Transverse colon (tissue), 4 donors: ENCODE measurements around the gene WNT5A. TPM values are rescaled to one million over a fixed set of nuclear protein-coding genes. Genes with fewer than 3 reads are reported as not detected.

ENCODE experiments used
- DNase-seq: peaks from one replicate; pipeline ENCODE4 v3.0.0-alpha.2; 2019
- H3K27ac ChIP-seq, 4 donors: fragments of 200-600 bp; sonication (generic); 2 replicates each; pipeline ENCODE4 v1.5.1; 2016 to 2018; ENCODE audit warnings: inconsistent platforms in 4 of 4
- H3K27me3 ChIP-seq: fragments of 200-600 bp; sonication (generic); 2 replicates; pipeline ENCODE4 v1.5.1; 2017; ENCODE audit warnings: inconsistent platforms
- H3K36me3 ChIP-seq, 4 donors: fragments of 200-600 bp; sonication (generic); 2 replicates each; pipeline ENCODE4 v1.5.1; 2017 to 2019; ENCODE audit warnings: inconsistent platforms in 4 of 4
- H3K4me1 ChIP-seq, 4 donors: fragments of 200-600 bp; sonication (generic); 2 replicates each; pipeline ENCODE4 v1.5.1; 2017 to 2020; ENCODE audit warnings: inconsistent platforms in 4 of 4
- H3K4me3 ChIP-seq, 4 donors: fragments of 200-600 bp; sonication (generic); 1 replicate in 1 of 4; 2 replicates in 3 of 4; pipeline versions ENCODE4 v1.5.1 to v1.6.1; 2017 to 2019; ENCODE audit warnings: inconsistent platforms in 4 of 4
- H3K9me3 ChIP-seq, 2 donors: fragments of 200-600 bp; sonication (generic); 2 replicates each; pipeline ENCODE4 v1.5.1; 2017 to 2019; ENCODE audit warnings: inconsistent platforms in 2 of 2
- CTCF ChIP-seq, 5 experiments: fragments of 200-600 bp in 3 of 5; fragments of 450-650 bp in 2 of 5; sonication (generic) in 3 of 5; IDR thresholded peaks; 1 replicate in 2 of 5; 2 replicates in 3 of 5; pipeline ENCODE4 v1.5.1; 2016 to 2017; ENCODE audit warnings: antibody characterized with exemption in 5 of 5, inconsistent platforms in 3 of 5, mild to moderate bottlenecking in 2 of 5, moderate library complexity in 1 of 5
- EP300 ChIP-seq: sonication (generic); formaldehyde crosslinking; IDR thresholded peaks from one replicate; pipeline ENCODE4 v1.6.1; 2017; ENCODE audit warnings: antibody characterized with exemption, low read depth
- POLR2A ChIP-seq: fragments of 450-650 bp; IDR thresholded peaks from one replicate; pipeline ENCODE4 v1.6.1; 2016; ENCODE audit warnings: antibody characterized with exemption, mild to moderate bottlenecking, moderate library complexity
- POLR2AphosphoS5 ChIP-seq, 3 donors: sonication (generic); formaldehyde crosslinking; IDR thresholded peaks; one replicate each; pipeline ENCODE4 v1.6.1; 2016; ENCODE audit warnings: antibody characterized with exemption in 3 of 3
- WGBS, 2 donors: methylation state at CpG; one replicate each; pipeline ENCODE4 v1.1.5; 2018; ENCODE audit warnings: low coverage in 1 of 2; 5-methylcytosine and 5-hydroxymethylcytosine counted together
- in situ Hi-C, 4 donors: fragments of 200-750 bp; cut with MboI; loops; one replicate each; pipeline versions ENCODE4 v1.15.0 to v1.15.1; 2017; ENCODE audit warnings: low sequenced_read_pairs in 3 of 4, low pct_ligation_motif_present in 1 of 4, low pct_unique_long_range_greater_than_20kb in 1 of 4
- intact Hi-C: fragments of 100-400 bp; cut with DNase I; formaldehyde crosslinking; loops from one replicate; pipeline ENCODE4 v1.15.1; 2023; ENCODE audit warnings: low total_unique reads
- total RNA-seq, 4 donors: library from RNA; depleted of rRNA; stranded (reverse); fragments of >200 nt; gene quantifications; one replicate each; pipeline ENCODE4 v1.1.0, GENCODE V29; 2016

WNT5A gene
- total RNA-seq, 4 donors from 2014 or later, result 2.6 to 15.9 (median 5.5) TPM

- Histone ChIP-seq H3K9me3 (no peaks in the 10 kb centered on the region), H3K36me3 (no peaks in the 10 kb centered on the region), H3K27ac (peak overlapping the region; percentile 66 to 82 (median 74)), H3K4me3 (peak overlapping the region; percentile 61 to 82 (median 73)), H3K4me1 (peaks cover 7 to 74% (median 54%) of the 10 kb centered on the region in 4 donors), H3K27me3 (peaks cover 75% of the 10 kb centered on the region)
- TF ChIP-seq CTCF (IDR thresholded peaks at IDR 0.05) (no peak), EP300 (no peak)
- intact Hi-C loops, result loop anchor here (10.0 kb wide), 1 partner anchor 237 kb away; no protein-coding TSS in a partner anchor
- DNase-seq, result peak; percentile 39
- in situ Hi-C loops, result loop anchor here (10.0 to 25.0 kb wide), 7 partner anchors 237 to 775 kb away; no protein-coding TSS in a partner anchor
- 1% methylated on average over 46 of the region's 71 CpGs; no CpG with 5 or more reads in 1 of the 2 donors for WGBS, 2 donors
Observed at GRCh38 chr3:55487381-55488241, 505 bp upstream of the WNT5A start.

GRCh38 chr3:55486101-55486856, 827 bp downstream of the WNT5A start:
- 0 to 6% methylated on average over 1 to 47 of the region's 49 CpGs for WGBS, 2 donors
- Histone ChIP-seq H3K36me3 (no peaks in the 10 kb centered on the region), H3K4me3 (peak overlapping the region; percentile 61 to 82 (median 73)), H3K4me1 (peaks cover 10 to 80% (median 58%) of the 10 kb centered on the region in 4 donors), H3K27ac (peak overlapping the region; percentile 66 to 82 (median 74)), H3K27me3 (peaks cover 89% of the 10 kb centered on the region), H3K9me3 (no peaks in the 10 kb centered on the region)
- in situ Hi-C loops (loop anchor here (10.0 to 25.0 kb wide), 7 partner anchors 239 to 776 kb away; no protein-coding TSS in a partner anchor), intact Hi-C loops (loop anchor here (10.0 kb wide), 1 partner anchor 239 kb away; no protein-coding TSS in a partner anchor)
- TF ChIP-seq CTCF (IDR thresholded peaks at IDR 0.05) (no peak), POLR2A (peak; percentile 11), POLR2AphosphoS5 (IDR thresholded peaks at IDR 0.05) (no peak), EP300 (no peak)
- DNase-seq, result peak; percentile 46

- Histone ChIP-seq H3K9me3 (no peaks in the 10 kb centered on the region), H3K4me1 (peaks cover 10 to 78% (median 57%) of the 10 kb centered on the region in 4 donors)
Observed at GRCh38 chr3:55484801-55485791, 2.0 kb downstream of the WNT5A start.

More at GRCh38 chr3:55484801-55485791, 2.0 kb downstream of the WNT5A start:
- peak; percentile 82 for DNase-seq
- H3K4me3 ChIP-seq, result peak overlapping the region; percentile 61 to 82 (median 73)
- in situ Hi-C loops, result loop anchor here (10.0 to 25.0 kb wide), 7 partner anchors 240 to 777 kb away; no protein-coding TSS in a partner anchor
- TF ChIP-seq EP300 (no peak), POLR2AphosphoS5 (IDR thresholded peaks at IDR 0.05) (no peak), POLR2A (no peak), CTCF (IDR thresholded peaks at IDR 0.05) (peak; percentile 52 to 90 (median 87))
- peaks cover 96% of the 10 kb centered on the region for H3K27me3 ChIP-seq
- peak overlapping the region; percentile 66 to 82 (median 74) for H3K27ac ChIP-seq
- intact Hi-C loops, result loop anchor here (5.0 to 10.0 kb wide), 2 partner anchors 240 to 767 kb away; no protein-coding TSS in a partner anchor
- H3K36me3 ChIP-seq, result no peaks in the 10 kb centered on the region
- 0 to 7% methylated on average over 1 to 54 of the region's 57 CpGs for WGBS, 2 donors
